GM21390 (cell line): ENCODE data around the gene TXNDC17.
"Not testable (repeated sequence)": the region's sequence is repeated elsewhere in the genome, so short reads cannot be mapped to it uniquely, and the experiment has no call there.

Experiments used
- ATAC-seq: cut with Tn5 transposase; IDR thresholded peaks from one replicate; pipeline ENCODE4 v1.9.1; 2021; ENCODE audit not compliant: unreplicated experiment

Gene TXNDC17

DNA sequence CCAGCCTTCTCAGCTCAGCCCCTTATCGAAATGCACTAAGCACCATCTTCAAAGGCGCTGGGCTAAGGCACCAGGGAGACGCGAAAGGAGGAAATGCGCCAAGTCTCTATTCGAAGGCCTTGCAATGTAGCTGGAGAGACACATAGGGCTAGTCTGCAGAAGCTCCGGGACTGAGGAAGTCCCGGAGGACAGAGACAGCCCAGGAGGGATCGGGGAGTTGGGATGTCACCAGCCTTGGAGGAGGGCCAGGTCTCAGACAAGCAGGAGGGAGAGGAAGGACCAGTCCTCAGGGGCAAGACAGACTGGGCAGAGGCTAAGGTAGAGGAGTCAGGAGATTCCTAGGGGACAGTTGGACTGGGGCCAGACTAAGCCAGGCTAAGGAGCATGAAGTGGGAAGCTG is 19.2 kb downstream of the TXNDC17 start:
- no peak for ATAC-seq

DNA sequence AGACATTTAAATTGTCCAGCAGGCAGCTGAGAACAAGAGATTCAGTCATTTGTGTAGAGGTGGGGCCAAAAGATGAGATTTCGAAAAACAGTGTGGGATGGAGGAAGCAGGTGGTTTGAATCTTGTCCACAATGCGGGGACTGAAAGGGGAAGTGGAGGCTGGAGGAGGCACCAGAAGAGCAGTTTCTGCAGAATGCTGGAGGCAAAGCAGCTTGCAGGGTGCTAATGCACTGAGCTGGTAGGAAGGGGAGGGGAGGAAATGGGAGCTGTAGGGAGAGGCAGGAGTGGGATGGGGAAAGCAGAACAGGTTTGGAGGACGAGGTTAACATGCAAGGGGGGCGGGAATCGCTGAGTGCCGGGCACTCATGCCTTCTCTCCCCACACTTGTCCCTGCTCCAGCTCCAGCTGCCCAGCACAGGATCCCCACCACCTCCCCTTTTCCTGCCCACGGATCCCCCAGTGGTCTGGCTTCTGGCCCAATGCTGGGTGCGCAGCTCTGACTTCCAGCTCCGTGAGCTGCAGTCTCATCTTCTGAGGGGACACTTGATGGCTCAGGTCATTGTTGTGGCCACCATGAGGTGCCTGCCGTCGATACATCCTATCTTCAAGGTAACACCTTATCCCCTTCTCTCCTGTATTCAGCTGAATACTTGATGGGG is 20.1 kb downstream of the TXNDC17 start:
- peak; percentile 78 for ATAC-seq

DNA sequence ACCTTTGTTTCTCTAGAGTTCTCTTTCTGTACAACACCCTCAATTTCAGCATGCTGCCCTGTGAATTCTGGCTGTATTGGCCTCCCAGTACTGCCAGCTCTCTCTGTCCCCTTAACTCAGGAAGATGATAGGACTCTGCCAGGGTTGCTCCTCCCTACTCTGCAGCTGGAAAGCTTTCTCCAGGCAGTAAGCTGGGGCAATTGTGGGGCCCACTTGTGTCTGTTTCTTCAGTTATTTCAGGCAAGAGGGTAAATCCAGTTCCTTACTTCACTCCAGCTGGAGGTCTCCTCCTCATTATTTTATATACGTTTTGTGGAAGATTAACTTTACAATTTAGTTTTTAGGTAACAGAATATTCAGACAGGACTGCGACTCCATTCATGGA is 20.6 kb downstream of the TXNDC17 start:
- ATAC-seq = no peak

DNA sequence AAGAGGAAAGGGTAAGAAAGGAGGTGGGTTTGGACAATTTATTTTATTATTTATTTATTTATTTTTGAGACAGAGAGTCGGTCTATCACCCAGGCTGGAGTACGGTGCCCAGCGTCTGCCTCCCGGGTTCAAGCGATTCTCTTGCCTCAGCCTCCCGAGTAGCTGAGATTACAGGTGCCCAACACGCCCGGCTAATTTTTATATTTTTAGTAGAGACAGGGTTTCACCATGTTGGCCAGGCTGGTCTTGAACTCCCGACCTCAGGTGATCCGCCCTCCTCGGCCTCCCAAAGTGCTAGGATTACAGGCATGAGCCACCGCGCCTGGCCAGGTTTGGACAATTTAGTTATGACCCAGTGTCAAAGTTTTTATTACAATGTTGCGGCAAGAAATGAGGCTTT is 22.3 kb downstream of the TXNDC17 start:
- not testable (repeated sequence) for ATAC-seq

DNA sequence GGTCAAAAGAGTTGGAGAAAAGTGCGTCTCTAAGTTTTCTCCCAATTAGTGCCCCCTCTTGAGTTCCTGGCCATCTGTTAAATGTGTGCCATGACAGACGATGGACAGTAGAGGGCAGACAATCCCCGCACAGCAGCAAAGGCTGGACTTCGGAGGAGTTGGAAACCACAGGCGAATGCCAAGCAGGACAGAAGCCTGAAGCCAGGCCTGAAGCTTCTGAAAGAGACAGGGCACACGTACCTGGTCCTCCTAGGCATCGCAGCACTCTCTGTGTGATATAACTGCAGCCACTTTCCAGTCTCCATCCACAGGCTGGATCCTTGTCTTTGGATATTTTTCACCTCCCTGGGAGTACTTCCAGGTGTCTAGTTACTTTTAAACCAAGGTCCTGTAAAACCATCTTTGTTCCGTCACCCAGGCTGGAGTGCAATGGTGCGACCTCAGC is 25.2 kb downstream of the TXNDC17 start:
- no peak for ATAC-seq

DNA sequence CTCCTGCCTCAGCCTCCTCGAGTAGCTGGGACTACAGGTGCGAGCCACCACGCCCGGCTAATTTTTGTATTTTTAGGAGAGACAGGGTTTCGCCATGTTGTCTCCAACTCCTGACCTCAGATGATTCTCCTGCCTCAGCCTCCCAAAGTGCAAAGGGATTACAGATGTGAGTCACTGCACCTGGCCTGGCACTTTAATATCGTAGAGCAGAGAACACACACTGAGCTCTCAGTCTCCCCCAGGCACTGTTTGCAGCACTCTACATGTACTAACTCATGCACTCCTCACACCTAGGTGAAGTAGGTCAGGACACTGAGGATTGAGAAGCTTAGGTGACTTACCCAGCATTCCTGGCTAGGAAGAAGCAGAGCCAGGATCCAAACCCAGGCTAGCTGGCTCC is 25.7 kb downstream of the TXNDC17 start:
- ATAC-seq = no peak

DNA sequence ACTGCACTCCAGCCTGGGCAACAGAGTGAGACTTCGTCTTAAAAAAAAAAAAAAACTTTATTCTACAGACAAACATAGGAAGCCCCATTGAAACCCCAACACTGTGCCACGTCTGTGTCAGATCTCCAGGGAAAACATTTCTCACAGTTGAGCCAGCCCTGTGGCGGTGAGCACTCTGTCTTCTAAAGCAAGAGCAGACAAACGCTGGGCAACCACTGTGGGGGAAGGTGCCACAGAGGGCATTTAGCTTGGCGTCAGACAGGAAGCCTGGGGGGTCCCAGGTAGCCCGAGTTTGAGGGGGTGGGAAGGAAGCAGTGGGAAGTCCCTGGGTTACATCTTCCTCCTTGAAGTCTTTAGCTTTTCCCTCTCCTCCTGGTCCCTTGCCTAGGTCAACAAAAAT is 26.7 kb downstream of the TXNDC17 start:
- no peak for ATAC-seq

DNA sequence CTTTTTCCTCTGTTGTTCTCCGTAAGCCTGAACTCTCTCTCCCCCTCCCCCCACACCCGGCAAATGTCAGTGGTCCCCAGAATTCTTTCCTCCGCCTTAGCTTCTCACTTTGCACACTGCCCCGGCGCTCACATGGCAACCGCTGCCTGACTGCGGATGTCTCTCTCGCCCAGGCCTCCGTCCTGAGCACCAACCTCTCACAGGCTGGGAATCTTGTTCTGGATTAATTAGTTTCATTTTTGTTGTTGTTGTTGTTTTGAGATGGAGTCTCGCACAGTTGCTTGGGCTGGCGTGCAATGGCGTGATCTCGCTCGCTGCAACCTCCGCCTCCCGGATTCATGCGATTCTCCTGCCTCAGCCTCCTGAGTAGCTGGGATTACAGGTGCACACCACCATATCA is 27.4 kb downstream of the TXNDC17 start:
- no peak for ATAC-seq

DNA sequence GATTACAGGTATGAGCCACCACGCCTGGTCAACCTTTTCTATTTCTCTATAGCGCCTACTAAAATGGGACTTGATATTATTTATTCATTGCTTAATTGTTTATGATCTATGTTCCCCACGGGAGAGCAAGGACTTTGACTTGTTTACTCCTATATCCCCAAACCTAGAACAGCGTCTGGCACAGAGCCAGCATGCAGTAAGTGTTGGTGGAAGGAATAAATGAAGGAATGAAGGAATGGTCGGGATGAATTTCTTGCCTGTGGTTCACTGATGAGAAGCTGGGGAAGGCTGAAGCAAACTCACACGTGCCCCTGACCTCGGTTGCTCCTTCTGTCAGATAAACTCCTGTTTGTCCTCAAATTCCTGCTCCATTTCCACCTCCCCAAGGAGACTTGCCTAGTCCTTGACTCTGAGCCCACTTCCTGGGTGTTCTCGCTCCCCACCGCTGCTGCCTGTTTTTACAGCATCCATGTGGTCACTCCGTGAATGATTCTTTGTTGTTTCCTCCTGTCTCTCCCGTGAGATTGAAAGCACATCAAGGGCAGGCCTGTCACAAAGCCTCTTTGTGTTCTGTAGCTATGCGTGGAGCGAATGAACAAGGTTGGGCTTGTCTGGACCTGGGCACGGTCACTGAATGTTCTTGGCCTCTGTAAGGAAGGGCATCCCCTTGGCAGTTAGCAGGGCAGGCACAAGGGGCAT is 28.0 kb downstream of the TXNDC17 start:
- no peak for ATAC-seq

DNA sequence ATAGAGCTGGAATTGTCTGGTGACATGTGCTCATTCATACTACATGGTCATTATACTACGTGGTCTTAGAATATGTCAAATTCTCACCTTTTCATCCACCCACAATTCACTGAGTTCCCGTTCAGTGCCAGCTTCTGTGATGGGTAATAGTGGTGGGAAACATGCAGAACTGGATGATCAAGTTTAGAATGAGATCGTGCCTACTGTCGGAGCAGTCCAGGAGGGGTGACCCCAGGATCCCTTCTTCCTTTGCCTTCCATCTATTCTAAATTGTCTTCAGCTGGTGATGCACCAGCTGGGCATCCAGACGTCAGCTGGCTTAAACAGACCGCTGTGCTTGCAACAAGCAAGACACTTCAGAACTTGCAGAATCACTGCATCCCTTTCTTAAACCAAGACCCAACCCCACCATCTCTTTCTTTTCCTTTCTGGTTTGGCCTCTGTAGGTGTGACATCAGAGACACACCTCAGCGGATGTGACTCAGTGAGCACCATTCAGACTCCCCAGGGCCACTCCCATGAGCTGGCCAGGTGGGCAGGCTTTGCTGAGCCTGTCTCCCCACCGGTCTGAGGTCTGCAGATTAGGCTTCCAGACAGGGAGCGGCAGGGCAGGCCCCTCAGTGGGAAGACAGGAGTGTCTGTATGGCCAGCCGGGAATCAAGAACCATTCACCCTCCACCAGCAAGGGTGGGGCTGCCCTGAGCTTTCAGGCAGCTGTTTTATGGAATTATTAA is 28.8 kb downstream of the TXNDC17 start:
- ATAC-seq = no peak

DNA sequence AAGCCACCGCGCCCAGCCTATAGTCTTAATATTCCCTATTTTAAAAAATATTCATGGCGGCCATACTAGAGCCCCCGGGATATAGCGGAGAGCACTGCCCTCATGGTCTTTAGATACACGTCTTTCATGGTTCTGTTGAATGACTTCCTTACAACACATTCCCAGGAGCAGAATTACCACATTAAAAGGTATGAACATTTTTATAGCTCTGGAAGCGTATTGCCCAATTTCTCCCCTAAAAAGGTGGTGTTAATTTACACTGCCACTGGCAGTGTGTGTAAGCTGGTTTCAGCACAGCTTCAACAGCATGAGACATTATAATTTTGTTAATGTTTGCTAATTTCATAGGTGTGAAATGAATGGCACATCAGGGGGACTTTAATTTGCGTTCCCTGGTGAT is 29.7 kb downstream of the TXNDC17 start:
- ATAC-seq = no peak

DNA sequence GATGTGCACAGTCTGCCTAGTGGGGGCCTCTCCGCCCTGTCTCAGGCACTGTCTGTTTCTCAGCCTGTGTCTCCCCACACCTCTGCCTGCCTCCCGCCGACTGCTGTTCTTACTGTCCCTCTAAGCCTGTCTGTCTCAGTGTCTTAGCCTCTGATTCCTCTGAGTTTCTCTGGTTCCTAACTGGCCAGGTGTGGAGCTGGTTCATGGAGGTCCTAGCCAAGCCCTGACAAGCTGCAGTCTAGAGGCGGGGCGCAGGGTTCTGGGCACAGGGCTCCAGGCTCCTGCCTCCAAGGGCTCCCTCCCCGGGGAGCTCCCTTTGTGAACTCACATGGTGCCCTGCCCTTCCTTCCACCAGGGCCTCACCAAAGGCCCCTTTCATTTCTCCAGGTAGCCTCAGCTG is 30.1 kb downstream of the TXNDC17 start:
- ATAC-seq = no peak

DNA sequence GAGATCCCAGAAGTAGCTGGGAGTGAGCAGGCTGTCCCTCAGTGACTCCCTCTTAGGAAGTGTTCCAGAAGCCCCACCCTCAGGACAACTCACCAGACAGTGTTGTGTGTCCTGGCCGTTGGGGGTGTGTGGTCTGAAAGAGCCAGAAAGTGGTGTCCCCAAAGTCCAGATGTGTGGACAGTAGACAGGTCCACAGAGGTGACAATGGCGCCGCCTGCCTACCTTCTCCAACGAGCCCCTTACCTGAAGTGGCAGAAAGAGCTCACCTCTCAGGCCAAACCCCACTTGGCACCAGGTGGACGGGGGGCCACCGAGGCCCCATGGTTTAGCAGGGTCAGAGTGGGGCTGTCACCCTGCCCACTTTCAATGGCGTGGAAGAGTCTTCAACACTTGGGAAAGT is 30.6 kb downstream of the TXNDC17 start:
- ATAC-seq = no peak

DNA sequence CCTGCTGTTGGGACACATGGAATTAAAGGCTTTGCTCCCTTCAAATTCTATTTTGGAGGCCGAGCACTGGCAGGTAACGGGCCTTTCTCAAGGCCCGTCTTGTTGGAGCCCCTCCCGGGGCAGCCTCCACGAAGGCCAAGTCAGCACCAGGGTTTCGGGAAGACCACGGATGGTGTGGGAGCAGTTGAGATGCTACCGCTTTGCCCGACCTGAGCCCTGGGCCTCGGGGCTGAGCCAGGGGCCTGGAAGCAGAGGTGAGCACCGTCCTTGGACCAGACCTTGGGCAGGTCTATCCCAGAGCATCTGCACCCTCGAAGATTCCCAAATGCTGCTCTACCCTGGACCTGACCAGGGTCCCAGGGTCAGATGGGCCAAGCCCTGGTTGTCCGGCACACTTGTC is 33.7 kb downstream of the TXNDC17 start:
- ATAC-seq = no peak

DNA sequence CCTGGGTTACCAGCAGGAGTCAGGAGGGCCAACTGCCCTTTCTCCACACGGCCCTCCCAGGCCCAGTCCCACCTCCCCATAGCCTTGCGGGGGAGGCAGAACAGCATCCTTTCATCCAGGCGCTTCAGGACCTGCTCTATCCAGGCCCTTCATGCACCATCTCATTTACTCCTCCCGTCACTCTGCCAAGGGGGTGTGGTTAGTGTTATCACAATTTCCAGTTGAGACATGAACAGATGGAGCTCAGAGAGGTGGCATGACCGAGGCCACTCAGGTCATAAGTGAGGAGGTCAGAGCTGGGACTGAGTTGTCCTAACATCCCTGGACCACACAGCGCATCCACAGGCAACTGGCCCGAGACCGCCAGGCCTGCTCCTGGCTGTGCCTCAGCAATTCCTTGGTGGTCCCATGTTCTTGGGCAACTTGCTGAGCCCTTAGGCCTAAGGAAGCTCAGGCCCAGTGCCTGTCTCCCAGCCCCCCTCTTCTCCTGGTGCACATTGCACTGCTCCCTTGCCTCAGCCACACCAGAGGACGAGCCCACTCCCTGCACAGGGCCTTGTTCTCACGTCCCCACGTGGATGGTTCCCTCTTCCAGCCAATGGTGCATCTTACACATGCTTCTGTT is 34.5 kb downstream of the TXNDC17 start:
- ATAC-seq = no peak

DNA sequence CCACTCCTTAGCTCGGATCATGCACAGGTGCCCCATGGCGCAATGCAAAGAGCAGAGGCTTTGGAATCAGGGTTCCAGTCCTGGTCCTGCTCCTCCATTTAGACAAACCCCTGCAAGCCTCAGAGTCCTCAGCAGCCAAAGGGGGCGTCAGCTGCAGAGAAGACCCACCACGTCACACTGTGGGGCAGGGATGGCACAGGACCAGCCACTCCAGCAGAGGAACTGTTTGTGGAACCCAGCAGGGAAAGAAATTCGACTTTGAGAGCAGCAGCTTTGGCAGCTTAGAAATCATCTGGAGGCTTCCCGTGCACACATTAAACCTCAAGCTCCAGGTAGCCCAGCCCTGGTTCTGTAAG is 35.9 kb downstream of the TXNDC17 start:
- no peak for ATAC-seq

DNA sequence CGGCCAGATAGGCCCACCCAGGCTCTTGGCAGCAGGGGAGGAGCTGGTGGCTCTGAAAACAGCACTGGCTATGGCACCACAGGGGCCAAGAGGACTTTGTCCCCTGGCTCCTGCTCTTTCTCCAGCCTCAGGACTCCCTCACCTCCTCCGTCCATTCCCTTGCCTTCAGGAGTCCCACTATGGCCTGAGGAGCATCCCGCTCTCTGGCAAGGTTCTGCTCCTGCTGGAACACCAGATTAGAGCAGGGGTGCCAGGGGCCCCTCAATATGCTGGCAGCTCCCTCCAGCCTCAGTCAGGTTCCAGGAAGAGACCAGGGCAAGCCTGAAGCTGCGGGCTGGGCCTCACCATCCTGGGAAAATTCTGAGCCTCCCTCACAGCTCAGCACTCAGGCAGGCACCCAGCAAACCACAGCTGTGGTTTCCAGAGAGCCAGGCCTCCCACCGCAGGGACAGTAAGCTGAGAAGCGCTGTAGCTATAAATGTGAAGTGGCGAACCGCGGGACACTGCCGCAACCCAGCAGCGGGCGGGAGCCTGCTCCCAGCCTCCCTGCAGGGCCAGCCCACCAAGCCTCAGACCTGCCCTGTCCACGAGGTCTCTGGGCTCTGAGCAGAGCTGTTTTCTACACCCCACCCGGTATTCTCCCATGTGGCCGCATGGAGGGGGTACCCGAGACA is 36.4 kb downstream of the TXNDC17 start:
- no peak for ATAC-seq

DNA sequence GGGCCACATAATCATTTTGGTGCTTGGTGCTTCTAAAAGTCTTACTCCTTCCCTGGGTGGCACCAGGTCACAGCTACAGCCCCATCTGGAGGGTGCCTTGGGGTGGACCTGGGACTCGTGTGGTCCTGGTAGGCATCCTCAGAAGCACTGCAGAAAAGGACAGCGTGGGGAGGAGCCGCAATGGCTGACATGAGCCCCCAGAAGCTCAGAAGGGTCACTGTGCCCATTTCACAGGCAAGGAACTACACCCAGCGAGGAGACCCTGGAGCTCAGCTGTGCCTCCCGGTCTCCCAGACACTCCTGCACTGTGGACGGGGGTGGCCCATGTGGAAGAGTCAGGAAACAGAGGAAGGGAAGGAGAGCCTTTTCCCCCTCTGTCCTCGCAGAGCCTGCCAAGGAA is 37.1 kb downstream of the TXNDC17 start:
- no peak for ATAC-seq

DNA sequence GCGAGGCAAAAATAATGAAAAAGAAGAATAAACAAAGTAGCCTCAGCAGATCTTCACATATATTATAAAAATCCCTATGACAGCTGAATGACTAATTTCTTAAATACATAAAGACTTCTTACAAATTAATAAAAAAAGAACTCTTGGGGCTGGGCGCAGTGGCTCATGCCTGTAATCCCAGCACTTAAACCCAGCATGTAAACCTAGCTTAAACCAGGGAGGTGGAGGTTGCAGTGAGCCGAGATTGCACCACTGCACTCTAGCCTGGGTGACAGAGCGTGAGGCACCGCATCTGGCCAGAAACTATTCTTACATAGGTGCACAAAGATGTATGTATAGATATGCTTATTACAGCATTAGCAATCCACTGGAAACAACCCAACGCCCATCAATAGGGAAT is 38.4 kb downstream of the TXNDC17 start:
- no peak for ATAC-seq

DNA sequence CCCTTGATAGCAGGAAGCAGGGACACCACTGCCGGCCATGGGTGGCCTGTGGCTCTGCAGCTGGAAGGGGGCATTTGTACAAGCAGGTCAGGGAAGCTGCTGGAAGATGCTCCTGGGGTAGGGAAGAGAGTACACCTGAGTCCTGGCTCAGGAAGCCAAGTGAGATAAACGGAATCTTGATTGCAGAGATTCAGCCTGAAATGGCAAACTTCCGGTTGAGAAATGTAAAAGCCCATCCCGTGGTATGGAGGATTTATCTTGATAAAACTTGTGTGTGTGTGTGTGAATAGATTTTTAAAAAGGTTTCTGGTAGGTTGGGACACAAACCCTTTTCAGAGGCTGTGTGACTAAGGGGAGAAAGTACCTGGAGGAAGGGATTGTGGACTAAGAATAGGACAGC is 40.3 kb downstream of the TXNDC17 start:
- ATAC-seq = no peak

DNA sequence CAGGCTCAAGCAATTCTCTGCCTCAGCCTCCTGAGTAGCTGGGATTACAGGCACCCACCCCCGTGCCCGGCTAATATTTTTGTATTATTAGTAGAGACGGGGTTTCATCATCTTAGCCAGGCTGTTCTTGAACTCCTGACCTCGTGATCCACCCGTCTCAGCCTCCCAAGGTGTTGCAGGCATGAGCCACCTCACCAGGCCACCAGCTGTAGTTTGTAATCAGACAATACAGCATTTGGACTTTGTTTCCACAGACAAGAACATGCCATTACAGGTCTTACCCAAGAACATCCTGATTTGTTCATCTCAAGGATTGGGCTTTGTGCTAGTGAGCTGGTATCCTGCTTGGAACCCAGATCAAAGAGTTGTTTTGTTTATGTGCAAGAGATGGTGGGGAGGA is 40.8 kb downstream of the TXNDC17 start:
- no peak for ATAC-seq
